Jurkat, Clone E6-1 (cell line): ENCODE data around the gene NRP1.
"Not testable (repeated sequence)": the region's sequence is repeated elsewhere in the genome, so short reads cannot be mapped to it uniquely, and the experiment has no call there.

Source experiments
- DNase-seq: peaks from one replicate; pipeline ENCODE4 v3.0.0-alpha.2; 2011; ENCODE audit warnings: low read depth, low spot score
- H3K4me3 ChIP-seq: 2 replicates; pipeline ENCODE4 v1.5.1; 2011; ENCODE audit warnings: mild to moderate bottlenecking, low read length, control low read depth, moderate library complexity

Gene NRP1

DNA sequence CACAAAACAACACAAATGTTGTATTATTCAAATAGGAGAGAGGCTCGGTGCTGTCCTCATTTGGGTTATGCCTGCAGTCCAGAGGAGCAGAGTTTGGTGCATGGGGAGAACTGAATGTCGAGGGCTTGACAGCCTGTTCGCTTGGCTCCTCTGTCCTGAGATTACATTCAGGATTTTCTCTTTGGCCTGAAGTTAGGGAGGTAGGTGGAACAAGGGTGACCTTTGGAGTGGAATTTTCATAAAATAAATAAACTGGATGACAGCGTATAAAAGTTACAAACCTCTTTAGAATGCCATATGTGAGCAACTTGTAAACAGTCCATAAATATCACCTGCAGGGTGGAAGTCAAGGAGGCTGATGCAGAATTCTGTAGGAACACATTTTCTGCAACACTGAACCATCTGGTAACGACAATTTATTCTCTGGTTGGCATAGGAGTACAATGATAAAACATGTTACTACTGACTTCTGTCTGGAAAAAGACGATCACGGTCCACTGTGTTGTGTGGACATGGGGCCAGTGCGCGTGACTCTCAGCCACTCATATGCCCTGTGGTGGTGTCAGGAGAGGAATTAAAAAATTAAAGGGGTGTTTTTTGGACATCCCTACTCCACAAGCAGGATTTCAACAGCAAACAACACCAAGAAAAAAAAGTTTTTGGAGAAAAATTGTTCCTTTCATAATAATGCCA lies 33.2 kb downstream of the NRP1 start:
- H3K4me3 ChIP-seq, result no peak overlapping the region
- DNase-seq, result no peak

DNA sequence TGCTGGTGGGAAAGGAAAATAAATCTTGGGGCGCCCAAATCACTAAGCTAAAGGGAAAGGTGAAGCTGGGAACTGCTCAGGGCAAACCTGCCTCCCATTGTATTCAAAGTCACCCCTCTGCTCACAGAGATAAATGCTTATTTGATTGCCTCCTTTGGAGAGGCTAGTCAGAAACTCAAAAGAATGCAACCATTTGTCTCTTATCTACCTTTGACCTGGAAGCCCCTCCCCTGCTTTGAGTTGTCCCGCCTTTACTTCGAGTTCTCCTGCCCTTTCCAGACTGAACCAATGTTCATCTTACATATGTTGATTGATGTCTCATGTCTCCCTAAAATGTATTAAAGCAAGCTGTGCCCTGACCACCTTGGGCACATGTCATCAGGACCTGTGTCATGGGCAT lies 33.9 kb downstream of the NRP1 start:
- not testable (repeated sequence) for H3K4me3 ChIP-seq, DNase-seq

DNA sequence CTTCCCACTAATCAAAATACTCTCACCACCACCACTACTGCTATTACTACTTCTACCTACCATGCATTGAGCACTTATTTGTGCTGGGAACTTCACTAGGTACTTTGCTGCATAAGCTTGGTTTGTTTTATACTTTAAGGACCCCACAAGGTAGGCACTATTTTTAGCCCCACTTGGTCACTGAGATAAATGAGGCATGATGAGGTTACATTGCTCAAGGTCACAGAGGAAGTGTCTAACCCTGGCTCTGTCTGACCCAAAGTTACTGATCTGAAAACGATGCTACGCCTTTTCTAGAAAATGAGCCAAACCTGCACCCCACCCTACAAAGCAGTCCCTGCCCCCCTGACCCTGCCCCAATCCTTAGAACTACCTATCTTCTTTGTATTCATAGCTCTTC lies 35.6 kb downstream of the NRP1 start:
- no peak overlapping the region for H3K4me3 ChIP-seq
- no peak for DNase-seq

DNA sequence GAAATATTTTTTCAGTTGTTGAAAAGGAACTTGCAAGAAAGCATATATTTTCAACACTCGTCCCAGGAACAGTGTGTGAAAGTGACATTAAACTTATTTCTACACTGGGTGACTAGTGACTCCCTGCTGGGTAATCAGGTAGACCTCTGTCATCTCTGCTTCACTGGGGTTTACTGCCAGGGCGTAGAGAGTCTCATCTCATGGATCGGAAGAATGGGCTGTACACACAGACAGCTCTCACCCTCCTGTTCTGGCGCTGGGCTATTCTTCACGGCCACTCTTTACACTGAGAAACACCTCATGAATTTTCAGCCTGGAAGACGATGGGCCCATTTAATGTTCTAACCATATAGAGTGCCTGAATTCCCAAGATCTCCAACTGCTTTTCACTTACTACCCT lies 36.4 kb downstream of the NRP1 start:
- no peak for DNase-seq

DNA sequence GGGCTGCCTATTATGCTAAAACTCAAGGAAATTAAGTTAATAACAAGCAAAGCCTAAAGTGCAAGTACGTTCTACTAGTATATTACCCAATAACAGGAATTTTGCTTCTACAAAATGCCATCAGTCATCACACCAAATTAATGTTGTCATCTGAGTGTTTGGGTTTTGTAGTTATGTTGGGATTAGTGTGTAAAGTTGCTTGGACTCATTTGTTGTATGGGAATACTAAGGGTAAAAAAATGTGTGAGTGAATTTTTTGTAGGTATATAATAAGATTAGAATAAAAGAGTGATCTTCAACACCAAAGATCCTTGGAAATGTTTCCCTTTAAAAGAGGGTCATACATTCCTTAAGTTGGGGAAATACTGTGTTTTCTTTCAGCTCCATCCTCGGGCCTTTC lies 38.6 kb downstream of the NRP1 start:
- DNase-seq, result no peak
- H3K4me3 ChIP-seq, result no peak overlapping the region

More for the DNA sequence above, 36.4 kb downstream of the NRP1 start:
- no peak overlapping the region for H3K4me3 ChIP-seq

DNA sequence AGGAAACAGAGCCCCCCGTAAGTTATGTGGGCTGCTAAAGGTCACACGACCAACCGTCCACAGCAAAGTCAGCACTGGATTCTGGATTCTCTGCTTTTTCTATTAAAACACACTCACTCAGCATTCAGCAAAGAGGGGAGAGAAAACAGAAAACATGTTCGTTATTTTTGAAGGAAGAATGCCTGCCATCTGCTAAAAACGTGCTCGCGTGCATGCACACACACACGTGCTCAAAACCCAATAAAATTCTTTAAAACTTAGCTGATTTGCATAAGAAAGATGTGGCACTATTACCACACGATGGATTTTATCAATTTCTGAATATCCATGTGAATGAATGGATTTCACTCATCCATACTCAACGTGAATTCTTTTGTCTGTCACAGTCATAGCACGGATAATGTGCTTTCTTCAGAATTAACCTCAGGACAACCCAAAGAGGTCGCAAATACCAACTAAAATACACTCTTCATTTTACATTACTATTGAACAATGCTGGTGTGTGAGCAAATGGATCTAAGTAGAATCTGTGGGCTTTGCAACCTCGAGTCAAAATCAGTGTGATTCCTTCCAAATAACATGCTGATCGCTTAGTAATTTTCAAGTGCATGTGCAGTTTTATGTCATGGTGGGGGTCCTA lies 40.8 kb downstream of the NRP1 start:
- DNase-seq, result no peak
- no peak overlapping the region for H3K4me3 ChIP-seq

DNA sequence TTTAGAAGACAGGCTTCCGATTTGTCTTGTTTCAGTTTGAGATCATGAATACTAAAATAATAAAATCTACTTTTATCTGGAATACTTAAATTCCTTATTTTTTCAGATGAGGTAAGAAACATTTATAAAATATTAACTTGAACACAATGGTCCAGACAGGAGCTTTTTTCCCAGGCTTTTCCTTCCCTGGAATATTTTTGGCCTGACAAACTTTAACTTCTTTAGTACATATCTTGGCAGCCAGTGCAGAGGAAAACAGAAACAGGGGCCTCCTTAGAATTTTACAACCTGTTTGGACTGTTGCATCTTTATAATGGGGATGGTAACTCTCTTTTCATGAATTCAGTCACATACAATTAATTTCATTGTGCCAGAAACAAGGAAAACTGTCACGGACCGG lies 41.4 kb downstream of the NRP1 start:
- DNase-seq, result no peak

DNA sequence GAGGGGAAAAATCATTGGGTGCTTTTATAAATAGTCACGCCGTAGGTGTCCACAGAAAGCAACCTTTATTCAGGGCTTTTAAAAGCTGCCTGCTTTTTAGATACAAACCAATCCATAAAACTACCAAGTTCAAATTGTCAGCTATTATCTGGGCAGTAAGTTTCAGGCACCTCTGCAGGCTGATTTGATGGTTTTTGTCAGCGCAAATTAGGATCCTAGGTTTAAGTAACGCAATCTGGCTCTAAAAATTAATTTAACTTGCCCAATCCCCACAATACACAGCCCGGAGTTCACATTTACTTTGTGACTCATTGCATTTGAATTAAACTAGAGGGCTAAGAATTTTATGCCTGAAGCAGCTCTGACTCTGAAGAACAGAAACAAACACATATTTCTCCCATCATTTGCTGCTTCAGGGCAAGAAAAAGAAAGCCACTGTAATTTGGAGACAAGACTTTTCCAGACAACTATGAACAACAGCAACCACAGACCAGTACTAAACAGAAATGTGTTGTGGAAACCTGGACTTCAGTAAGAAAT lies 43.3 kb downstream of the NRP1 start:
- H3K4me3 ChIP-seq, result no peak overlapping the region
- no peak for DNase-seq

More for the DNA sequence above, 41.4 kb downstream of the NRP1 start:
- no peak overlapping the region for H3K4me3 ChIP-seq

DNA sequence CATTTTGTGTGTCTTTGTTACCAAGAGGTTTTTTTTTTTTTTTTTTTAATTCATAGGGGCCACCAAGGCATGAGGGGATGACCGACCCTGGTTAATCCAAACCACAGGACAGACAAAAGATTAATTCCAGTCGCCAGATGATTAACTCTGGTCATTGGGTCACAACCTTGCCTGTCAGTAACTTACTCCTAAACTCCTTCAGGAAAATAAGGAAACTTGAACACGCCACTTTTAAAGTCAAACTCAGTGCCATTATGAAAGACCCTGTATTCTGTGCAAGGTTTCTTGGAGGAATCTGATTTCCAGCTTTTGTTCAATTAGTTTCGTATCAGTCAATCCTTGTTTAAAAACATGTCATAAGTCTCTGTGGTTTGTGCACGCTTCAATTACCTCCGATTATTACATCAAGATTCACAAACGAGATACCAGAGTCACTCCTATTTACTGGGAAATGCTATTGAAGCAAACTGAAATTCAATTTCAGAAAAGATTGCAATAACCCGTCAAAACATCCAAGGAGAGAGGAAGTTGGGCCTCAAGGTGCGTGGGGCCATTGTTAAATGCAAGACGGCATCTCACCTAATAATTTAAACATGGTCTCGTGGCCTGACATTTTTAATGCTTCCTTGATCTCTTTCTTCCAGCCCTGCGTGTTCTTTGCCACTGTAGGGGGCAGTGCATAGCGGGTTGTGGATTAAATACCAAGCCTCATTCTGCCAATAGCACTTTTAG lies 44.0 kb downstream of the NRP1 start:
- no peak overlapping the region for H3K4me3 ChIP-seq
- no peak for DNase-seq

DNA sequence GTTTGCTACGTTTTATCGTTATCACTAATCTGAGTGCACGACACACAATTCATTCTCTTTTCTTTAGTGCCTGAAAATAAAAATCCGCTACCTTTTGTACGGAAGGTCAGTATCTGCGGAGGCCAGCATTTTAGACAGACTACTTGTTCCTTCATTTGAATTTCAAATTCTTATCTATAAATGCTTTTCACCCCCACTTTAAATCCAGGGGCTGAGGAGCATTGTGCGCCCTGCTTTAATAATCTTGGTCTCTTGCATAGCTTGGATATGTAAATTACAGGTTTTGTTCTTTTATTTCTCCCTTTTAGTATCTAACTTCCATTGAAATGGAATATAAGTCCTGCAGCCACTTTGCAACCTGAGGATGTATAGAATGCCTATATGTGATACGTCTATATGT lies 44.7 kb downstream of the NRP1 start:
- no peak overlapping the region for H3K4me3 ChIP-seq
- DNase-seq, result no peak

DNA sequence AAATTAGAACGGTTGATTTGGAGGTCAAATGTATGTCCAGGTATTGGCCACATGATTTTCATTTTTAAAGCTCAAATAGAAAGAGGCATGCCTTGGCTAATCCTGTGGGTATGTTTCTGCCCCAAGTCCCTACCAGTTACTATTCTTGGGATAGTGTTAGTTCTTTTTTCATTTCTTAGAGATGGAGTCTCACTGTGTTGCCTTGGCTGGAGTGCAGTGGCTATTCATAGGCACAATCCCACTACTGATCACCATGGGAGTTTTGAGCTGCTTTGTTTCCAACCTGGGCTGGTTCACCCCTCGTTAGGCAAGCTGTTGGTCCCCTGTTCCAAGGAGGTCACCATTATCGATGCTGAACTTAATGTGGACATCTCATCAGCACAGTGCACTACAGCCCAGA lies 46.3 kb downstream of the NRP1 start:
- H3K4me3 ChIP-seq, result no peak overlapping the region
- DNase-seq, result no peak

DNA sequence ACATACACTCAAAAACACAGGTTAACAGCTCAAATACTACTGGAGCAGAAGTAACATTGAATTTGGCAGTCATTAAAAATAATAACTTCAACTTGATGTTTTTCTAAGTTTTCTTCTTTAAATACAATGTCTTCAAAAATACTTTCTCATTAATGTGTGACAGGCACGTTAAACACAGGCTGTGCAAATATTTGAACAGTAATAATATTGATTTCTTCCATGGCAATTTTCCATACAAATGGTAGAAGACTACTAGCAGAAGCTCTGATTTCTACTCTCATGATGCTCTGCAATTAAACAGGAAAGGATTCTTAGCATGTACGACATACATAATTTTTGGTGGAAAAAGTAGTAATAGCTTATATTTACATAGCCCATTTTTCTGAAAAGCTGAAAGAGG lies 47.4 kb downstream of the NRP1 start:
- no peak for DNase-seq

DNA sequence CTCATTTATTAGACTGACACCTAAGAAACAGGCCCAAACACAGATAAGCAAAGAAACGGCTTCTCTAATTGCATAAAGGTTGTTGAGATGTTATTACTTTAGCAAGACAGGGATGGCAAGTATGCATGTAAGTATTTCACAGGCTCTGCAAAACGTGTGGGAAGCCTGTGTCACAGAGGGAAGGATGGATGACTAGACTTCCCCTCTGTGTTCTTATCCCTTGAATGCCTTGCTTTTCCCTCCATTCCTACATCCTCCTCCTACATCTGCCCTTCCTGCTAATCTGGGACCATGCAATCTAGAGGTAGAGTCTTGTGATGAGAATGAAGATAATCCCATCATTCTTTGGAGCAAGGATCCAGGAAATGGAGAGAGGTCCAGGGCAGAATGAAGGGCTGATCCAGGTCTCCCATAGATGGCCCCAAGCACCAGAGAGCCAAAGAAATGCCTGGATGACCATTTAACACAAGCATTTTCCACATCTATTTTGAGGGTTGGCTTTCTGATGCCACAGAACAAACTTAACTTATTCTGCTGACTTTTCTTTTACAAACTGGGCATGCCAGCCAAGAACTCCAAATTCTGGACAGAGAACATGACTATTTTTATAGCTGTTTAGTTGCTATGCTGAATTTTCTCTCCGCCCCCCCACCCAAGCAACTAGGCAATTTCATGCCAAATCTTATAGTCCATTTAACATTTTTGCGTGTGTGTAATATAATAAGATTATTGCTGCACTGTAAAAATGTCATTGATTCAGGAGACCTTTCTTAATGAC lies 48.1 kb downstream of the NRP1 start:
- DNase-seq, result no peak
- no peak overlapping the region for H3K4me3 ChIP-seq

More for the DNA sequence above, 47.4 kb downstream of the NRP1 start:
- no peak overlapping the region for H3K4me3 ChIP-seq

DNA sequence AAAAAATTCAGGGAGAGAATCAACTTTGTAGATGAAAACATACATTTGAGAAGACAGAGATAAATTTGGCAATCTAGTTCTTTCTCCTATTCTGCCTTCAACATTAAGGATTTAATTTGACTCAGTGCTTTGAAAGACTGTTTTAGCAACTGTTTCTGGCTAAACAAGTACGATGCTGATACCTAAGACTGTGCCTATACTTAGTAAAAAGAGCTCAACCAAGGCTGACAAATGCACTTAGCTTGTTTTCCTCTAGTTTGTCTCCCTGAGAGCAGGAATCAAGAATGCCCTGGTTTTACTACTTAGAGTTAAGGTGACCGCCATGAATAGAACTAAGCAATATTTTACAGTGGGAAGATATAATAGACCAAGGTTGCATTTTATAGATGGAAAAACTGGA lies 49.5 kb downstream of the NRP1 start:
- no peak for DNase-seq

DNA sequence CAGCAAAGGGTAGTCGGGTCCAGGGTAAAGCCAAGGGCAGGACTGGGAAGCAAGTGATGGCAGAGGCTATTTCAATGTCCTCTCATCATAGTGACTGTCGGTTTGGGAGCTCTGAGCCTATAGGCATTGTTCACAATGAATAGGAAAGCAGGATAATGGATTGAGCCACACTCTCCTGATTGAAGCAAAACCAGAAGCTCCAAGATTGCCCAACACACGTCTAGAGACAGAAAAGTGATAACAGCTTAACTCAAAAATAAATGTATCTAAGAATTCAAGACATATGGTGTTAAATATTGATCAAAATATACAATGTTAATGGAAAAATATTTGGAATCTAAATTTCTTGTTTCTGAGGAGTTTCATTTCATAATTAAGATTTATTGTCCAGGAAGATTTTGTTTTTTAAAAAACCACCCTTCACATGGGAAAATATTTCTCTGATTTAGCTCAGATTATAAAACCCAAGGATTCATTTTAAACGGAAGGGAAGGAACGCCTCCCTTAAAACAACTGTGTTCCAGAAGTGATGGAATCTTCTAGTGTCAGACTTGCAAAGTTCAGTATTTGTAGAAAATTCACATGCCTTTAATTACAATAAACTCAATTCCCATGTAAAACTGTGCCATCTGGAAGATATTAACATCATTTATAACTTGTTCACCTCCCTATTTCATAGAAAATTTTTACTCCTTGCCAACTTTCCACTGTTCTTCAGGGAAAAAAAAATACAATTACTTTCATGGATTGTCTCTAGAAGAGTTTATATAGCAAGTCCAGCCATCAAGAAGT lies 54.5 kb downstream of the NRP1 start:
- no peak overlapping the region for H3K4me3 ChIP-seq
- no peak for DNase-seq

More for the DNA sequence above, 49.5 kb downstream of the NRP1 start:
- H3K4me3 ChIP-seq, result no peak overlapping the region

DNA sequence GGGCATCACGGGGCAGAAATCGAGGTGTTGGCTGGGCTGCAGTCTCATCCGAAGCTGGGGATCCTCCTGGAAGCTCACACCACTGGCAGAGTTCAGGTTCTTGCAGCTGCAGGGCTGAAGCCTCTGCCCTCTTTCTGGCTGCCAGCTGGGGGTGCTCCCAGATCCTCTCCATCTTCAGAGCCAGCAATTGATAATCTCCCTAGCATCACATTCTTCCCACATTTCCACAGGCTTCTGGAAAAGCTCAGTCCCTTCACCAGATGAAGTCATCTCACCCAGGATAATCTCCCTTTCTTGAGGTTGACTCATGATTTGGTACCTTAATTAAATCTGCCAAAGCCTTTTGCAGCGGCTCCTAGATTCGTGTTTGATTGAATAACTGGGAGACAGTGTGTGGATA lies 55.2 kb downstream of the NRP1 start:
- no peak for DNase-seq
- H3K4me3 ChIP-seq, result no peak overlapping the region

DNA sequence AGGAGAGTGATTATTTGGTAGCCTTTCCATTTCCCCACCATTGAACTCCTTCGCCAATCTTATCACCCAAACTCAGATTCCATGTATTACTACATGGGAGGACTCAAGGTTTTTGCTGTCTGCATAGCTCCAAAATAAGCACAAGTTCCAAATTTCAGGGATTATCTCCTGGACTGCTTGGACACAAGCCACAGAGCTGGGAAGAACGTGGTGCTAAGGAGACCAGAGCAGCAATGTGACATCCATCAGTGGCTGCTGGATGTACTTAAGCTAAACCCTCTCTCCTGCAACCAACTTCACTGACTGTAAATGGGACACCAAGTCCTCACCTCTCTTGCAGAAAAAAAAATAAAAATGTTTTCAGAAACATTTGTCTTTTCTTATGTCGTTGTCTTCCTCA lies 56.3 kb downstream of the NRP1 start:
- H3K4me3 ChIP-seq, result no peak overlapping the region
- DNase-seq, result no peak

DNA sequence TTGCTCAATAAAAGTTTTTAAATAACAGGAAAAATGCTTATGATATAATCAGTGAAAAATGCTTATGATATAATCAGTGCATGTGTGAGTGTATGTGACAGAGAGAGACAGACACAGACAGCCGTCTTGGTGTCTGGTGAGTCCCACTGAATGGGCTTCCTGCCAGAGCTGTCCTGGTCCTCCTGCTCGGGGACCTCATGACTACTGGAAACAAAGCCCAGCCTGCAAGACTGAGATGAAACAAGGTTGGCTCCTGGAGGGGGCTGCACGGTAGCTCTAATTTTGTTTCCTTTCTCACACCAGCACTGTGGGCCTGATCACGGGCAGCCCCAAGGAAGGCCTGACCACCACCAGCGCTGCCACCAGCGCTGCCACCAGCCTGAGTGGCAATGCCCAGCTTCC lies 57.3 kb downstream of the NRP1 start:
- DNase-seq, result no peak
- H3K4me3 ChIP-seq, result no peak overlapping the region
